Loucy (cell line): ENCODE measurements around the gene KCNV2.

ENCODE experiments used
- EZH2phosphoT487 ChIP-seq: fragments of 200-600 bp; IDR thresholded peaks from 2 replicates; pipeline ENCODE4 v1.6.1; 2018; ENCODE audit warnings: antibody characterized with exemption, mild to moderate bottlenecking, moderate library complexity, borderline replicate concordance
- TF ChIP-seq, protein P1 (sequence below): fragments of 200-600 bp; sonication (generic); conservative IDR thresholded peaks from 2 replicates; pipeline ENCODE4 v1.5.1; 2014; ENCODE audit warnings: mild to moderate bottlenecking, antibody characterized with exemption, low read length

DNA sequence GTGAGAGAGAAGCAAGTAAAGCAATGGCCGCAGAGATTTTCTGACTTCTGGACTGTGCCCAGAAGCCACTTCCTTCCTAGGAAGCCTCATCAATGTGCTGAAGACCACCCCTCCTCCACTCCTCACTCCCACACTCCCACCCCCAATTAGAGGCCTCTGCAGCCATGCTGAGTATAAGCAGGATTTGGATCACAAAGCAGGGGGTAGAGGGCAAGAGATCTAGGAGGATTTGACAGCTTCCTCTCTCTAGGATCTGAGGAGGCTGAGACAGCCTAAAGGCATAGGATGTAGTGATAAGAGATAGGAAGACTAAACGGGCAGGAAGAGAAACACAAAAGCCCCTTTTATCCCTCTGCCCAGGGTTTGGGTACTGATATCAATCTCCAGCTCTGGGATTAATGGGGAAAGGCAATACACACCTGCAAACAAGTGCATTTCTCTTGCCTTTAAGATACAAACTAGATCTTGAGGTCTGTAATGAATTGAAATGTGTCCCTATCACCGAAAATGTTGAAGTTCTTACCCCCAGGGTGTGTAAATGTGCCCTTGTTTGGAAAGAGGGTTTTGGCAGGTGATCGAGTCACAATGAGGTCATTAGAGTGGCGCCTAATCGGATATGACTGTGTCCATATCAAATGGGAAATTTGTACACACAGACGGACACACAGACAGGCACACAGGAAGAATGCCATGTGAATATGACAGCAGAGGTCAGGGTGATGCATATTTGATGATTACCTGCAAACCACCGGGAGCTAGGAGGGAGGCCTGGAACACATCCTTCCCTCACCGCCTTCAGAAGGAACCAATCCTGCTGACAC lies 28.5 kb downstream of the KCNV2 start:
- TF ChIP-seq, protein P1, sequence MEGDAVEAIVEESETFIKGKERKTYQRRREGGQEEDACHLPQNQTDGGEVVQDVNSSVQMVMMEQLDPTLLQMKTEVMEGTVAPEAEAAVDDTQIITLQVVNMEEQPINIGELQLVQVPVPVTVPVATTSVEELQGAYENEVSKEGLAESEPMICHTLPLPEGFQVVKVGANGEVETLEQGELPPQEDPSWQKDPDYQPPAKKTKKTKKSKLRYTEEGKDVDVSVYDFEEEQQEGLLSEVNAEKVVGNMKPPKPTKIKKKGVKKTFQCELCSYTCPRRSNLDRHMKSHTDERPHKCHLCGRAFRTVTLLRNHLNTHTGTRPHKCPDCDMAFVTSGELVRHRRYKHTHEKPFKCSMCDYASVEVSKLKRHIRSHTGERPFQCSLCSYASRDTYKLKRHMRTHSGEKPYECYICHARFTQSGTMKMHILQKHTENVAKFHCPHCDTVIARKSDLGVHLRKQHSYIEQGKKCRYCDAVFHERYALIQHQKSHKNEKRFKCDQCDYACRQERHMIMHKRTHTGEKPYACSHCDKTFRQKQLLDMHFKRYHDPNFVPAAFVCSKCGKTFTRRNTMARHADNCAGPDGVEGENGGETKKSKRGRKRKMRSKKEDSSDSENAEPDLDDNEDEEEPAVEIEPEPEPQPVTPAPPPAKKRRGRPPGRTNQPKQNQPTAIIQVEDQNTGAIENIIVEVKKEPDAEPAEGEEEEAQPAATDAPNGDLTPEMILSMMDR: no peak
- no peak for TF ChIP-seq EZH2phosphoT487
